G401 (cell line): ENCODE data around the gene SENP5. TPM values are rescaled to one million over a fixed set of nuclear protein-coding genes. Genes with fewer than 3 reads are reported as not detected.
"Not testable (repeated sequence)": the region's sequence is repeated elsewhere in the genome, so short reads cannot be mapped to it uniquely, and the experiment has no call there.

Experiments used
- DNase-seq: peaks from one replicate; pipeline ENCODE4 v3.0.0-alpha.2; 2015; ENCODE audit warnings: low spot score
- in situ Hi-C: cut with HindIII; loops from 2 replicates; pipeline ENCODE4 v1.10.0; 2016; ENCODE audit warnings: low sequenced_read_pairs, mixed read lengths
- total RNA-seq: library from RNA; depleted of rRNA; stranded (reverse); fragments of >200 nt; shearing (Covaris generic); gene quantifications from 2 replicates; pipeline ENCODE4 v1.2.3, GENCODE V29; 2014; rRNA removed

Gene SENP5, protein sequence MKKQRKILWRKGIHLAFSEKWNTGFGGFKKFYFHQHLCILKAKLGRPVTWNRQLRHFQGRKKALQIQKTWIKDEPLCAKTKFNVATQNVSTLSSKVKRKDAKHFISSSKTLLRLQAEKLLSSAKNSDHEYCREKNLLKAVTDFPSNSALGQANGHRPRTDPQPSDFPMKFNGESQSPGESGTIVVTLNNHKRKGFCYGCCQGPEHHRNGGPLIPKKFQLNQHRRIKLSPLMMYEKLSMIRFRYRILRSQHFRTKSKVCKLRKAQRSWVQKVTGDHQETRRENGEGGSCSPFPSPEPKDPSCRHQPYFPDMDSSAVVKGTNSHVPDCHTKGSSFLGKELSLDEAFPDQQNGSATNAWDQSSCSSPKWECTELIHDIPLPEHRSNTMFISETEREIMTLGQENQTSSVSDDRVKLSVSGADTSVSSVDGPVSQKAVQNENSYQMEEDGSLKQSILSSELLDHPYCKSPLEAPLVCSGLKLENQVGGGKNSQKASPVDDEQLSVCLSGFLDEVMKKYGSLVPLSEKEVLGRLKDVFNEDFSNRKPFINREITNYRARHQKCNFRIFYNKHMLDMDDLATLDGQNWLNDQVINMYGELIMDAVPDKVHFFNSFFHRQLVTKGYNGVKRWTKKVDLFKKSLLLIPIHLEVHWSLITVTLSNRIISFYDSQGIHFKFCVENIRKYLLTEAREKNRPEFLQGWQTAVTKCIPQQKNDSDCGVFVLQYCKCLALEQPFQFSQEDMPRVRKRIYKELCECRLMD
- 37.0 and 37.7 TPM in 2 replicates for total RNA-seq

GRCh38 chr3:196867507-196868296 is at the start of gene SENP5:
TSS of gene SENP5 (plus strand) at chr3:196867920. CDS start at chr3:196885182, 17,262 bp downstream.
- in situ Hi-C loops, result no loop called here
- peak; percentile 88 for DNase-seq

DNA sequence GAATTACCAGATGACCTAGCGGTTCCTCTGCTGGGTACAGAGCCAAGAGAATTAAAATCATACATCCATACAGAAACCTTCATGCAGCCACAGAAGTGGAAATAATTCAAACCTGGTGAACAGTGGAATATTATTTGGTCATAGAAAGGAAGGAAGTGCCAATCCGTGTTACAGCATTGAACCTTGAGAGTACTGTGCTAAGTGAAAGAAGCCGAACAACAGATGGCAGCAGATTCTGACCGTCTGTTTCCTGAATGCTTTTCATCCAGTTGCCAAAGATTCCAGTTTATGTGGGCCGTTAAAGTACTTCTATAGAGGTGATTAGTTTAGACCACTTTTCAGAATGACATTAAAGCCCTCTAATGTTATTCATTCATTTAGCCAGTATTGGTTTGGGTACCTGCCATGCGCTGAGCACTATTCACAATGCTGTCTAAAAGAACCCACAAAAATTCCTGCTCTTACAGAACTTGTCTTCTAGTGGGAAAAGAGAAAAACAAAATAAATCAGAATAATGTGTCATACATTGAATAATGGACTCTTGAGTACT is 45.8 kb upstream of the SENP5 start:
- in situ Hi-C loops, result no loop called here
- DNase-seq, result no peak

DNA sequence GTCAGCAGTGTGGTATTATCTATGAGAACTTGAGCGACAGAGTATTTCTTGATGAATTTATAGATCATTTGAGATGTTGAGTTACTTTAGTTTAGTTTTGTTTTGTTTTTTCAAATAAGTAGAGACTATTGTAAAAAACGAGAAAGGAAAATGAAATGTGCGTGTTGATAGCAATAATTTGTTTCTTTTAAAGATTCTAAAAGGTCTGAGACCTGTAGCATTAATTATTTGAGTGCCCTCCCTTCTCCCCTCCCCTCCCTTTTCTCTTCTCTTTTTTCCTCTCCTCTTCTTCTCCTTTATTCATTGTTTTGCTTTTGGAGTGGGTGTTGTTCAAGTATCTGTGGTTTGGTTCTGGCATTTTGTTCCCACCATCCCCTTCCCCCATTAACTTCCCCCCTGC is 38.1 kb upstream of the SENP5 start:
- DNase-seq, in situ Hi-C loops: not testable (repeated sequence)

DNA sequence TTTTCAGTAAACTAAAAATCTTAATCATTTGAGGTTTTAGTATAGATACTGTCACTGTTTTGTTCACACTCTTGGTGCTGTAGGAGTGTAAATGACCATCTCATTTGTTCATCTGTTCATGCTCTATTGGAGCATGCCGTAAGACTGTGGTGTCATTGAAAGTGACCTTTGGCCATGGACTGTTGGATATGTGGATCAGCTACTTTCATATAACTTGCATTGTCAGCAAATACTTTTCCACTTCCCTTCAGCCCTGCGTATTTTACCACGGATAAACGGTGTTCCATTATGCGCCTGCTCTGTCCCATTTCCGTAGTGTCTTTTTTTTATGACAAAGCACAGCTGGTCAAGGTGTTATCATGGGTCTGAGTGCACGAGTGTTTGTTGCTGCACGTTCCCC is 32.6 kb upstream of the SENP5 start:
- in situ Hi-C loops, result no loop called here
- DNase-seq, result no peak

- DNase-seq, in situ Hi-C loops: not testable (repeated sequence)
Observed at GRCh38 chr3:196836626-196837025, 31.1 kb upstream of the SENP5 start.

- peak; percentile 40 for DNase-seq
- in situ Hi-C loops, result no loop called here
Observed at GRCh38 chr3:196837819-196838420, 29.8 kb upstream of the SENP5 start.

- in situ Hi-C loops, DNase-seq: not testable (repeated sequence)
Observed at GRCh38 chr3:196839351-196839750, 28.4 kb upstream of the SENP5 start.

DNA sequence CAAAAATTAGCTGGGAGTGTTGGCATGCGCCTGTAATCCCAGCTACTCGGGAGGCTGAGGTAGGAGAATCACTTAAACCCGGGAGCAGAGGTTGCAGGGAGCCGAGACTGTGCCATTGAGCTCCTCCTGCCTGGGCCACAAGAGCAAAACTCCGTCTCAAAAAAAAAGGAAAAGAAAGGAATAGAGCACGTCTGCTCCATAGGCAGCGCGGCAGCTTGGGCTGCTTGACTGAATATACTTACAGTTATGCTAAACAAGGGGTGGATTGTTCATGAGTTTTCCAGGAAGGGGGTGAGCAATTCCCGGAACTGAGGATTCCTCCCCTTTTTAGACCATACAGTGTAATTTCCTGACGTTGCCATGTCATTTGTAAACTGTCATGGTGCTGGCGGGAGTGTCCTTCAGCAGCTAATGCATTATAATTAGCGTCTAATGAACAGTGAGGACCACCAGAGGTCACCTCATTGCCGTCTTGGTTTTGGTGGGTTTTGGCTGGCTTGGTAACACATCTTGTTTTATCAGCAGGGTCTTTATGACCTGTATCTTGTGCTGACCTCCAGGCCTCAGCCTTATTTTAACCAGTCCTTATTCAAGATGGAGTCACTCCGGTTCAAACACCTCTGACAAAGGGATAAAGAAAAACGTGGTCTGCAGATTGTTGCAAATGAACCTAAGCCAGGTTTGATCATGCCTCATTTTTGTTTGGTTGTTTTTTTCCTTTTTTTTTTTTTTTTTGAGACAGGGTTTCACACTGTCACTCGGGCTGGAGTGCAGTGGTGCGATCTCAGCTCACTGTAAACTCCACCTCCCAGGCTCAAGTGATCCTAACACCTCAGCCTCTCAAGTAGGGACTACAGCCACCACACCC is 24.9 kb upstream of the SENP5 start:
- in situ Hi-C loops, result no loop called here
- DNase-seq, result no peak

DNA sequence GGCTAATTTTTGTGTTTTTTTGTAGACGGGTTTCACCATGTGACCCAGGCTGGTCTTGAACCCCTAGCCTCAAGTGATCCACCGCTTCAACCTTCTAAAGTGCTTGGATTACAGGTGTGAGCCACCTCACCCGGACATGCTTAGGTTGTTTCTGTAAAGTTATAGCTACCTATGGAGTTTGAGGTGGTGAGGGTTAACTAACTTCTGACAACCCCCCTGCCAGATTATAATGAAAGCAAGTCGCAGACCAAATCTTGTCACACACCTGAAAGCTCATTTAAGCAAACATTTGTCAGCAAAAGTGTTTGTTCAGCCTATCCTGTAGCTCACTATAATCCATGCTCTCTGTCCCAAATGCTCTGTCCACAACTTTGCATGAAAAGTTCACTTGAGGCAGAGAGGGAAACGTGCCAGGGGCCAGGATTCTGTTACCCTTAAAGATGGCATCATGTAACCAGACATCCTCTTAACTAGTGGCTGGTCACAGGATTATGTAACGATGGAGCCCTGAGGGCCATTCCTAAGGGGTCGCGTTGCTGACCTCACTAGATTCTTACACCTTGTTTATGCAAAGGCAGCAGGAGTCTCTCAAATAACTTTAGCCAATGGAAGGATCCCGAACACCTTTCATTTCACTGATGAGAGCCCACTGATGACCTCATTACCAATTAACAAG is 24.1 kb upstream of the SENP5 start:
- no peak for DNase-seq
- in situ Hi-C loops, result no loop called here

- in situ Hi-C loops, DNase-seq: not testable (repeated sequence)
Observed at GRCh38 chr3:196844235-196845219, 23.2 kb upstream of the SENP5 start.

DNA sequence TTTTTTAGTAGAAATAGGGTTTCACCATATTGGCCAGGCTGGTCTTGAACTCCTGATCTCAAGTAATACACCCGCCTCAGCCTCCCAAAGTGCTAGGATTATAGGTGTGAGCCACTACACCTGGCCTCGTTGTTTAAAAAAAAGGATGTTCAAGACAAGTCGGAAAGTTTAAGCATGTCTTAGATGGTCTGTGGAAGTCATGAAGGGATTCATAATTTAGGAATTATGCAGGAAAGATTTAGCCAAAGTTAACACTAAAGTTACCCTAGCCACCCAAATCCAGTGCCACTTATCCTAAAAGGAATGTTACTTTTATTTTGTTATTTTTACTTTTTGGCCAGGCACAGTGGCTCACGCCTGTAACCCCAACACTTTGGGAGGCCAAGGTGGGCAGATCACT is 19.3 kb upstream of the SENP5 start:
- in situ Hi-C loops, DNase-seq: not testable (repeated sequence)

DNA sequence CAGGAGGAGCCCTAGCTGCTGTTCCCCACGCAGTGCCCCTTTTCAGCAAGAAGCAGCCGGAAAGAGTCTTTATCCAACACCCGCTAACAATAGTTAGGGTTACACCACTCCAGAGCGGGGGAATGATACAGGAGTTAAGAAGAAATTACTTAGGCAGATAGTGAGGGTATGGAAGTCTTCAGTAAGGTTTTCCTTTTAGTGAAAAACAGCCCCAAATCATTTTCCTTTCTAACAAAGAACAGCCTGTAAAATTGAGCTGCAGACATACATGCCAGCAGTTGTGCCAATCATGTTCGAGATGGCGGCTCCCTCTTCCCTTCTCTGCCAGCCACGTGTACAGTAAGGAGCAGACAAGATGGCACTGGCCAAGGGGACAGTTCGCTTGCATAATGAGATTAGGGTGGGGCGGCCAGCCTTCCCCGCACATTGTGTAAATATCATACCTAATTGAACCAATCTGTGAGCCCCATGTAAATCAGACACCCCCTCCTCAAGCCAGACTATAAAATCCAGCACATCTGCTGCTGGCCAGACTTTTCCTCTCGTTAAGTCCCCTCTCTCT is 18.5 kb upstream of the SENP5 start:
- DNase-seq, result no peak
- in situ Hi-C loops, result no loop called here

DNA sequence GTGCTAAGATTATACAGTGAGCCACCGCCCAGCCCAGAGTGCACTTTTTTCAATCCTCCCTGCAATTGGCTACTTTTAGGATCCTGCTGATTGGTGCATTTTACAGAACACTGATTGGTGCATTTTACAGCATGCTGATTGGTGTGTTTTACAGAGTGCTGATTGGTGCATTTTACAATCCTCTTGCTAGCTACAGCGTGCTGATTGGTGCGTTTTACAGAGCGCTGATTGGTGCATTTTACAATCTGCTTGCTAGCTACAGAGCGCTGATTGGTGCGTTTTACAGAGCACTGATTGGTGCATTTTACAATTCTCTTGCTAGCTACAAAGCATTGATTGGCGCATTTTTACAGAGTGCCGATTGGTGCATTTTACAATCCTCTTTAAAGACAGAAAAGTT is 4.7 kb upstream of the SENP5 start:
- not testable (repeated sequence) for DNase-seq

GRCh38 chr3:196867155-196867506 is 589 bp upstream of the SENP5 start:
- no peak for DNase-seq
- in situ Hi-C loops, result no loop called here

More for the DNA sequence above, 4.7 kb upstream of the SENP5 start:
- in situ Hi-C loops, result not testable (repeated sequence)

- DNase-seq, result no peak
- in situ Hi-C loops, result no loop called here
Observed at GRCh38 chr3:196868297-196868661, 559 bp downstream of the SENP5 start.

DNA sequence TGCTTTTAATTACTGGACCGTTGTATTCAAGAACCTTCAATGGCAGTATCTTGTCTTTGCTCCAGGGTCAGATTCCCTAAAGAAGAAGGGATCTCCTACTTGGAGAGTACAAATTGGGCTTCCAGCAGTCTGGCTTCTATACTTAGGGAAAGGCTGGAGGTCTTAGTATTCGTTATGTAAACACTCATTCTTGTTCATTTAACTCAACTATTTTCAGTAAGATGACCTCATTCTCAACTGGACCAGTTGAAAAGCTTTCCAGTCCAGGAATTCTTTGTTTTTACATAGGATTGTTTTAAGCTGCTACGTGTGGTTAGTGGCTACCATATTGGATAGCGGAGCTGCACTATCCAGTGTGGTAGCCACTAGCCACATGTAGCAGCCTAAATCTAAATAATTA is 4.6 kb downstream of the SENP5 start:
- DNase-seq, result no peak
- in situ Hi-C loops, result no loop called here
